Measurements from ENCODE around the gene C1orf50.

- no peak for TF ChIP-seq ARNT (IDR thresholded peaks at IDR 0.05)
- no peak for TF ChIP-seq CTBP1 (IDR thresholded peaks at IDR 0.05; ENCODE audit: borderline replicate concordance)
- no peak for TF ChIP-seq L3MBTL2 (conservative IDR thresholded peaks at IDR 0.05)
- no peak for TF ChIP-seq ZNF384 (IDR thresholded peaks at IDR 0.05)
- TF ChIP-seq ELF4 (IDR thresholded peaks at IDR 0.05), result no peak
- TF ChIP-seq SP1 (IDR thresholded peaks at IDR 0.05), result no peak
- TF ChIP-seq LEF1 (IDR thresholded peaks at IDR 0.05; ENCODE audit: borderline replicate concordance), result no peak
- no peak for TF ChIP-seq FOXA1 (IDR thresholded peaks at IDR 0.05)
- TF ChIP-seq, protein P1, sequence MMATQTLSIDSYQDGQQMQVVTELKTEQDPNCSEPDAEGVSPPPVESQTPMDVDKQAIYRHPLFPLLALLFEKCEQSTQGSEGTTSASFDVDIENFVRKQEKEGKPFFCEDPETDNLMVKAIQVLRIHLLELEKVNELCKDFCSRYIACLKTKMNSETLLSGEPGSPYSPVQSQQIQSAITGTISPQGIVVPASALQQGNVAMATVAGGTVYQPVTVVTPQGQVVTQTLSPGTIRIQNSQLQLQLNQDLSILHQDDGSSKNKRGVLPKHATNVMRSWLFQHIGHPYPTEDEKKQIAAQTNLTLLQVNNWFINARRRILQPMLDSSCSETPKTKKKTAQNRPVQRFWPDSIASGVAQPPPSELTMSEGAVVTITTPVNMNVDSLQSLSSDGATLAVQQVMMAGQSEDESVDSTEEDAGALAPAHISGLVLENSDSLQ (IDR thresholded peaks at IDR 0.05), result no peak
- TF ChIP-seq HDGF (IDR thresholded peaks at IDR 0.05; ENCODE audit: borderline replicate concordance), result no peak
Measured at GRCh38 chr1:42759114-42759513, 7.9 kb upstream of the C1orf50 start.

Data from HEK293T (cell line).